Activated T-helper 17 cell treated with anti-CD3 and anti-CD28 coated beads, Interleukin-2, amount 50 U/mL, for 72 hours (primary cell): ENCODE results near the gene LDHA. TPM values are rescaled to one million over a fixed set of nuclear protein-coding genes. Genes with fewer than 3 reads are reported as not detected.
"Not testable (repeated sequence)": the region's sequence is repeated elsewhere in the genome, so short reads cannot be mapped to it uniquely, and the experiment has no call there.

Experiments
- ATAC-seq: fragments of 150-1000 bp; cut with Tn5 transposase; replicated peaks from 2 replicates; pipeline ENCODE4 v1.10.0; 2021; ENCODE audit warnings: mild to moderate bottlenecking, moderate library complexity
- H3K27ac Mint-ChIP-seq: one replicate; pipeline ENCODE4 v1.8.0; 2022; ENCODE audit warnings: mixed read lengths
- H3K27me3 Mint-ChIP-seq: one replicate; pipeline ENCODE4 v1.8.0; 2022; ENCODE audit warnings: mixed read lengths
- H3K36me3 Mint-ChIP-seq: one replicate; pipeline ENCODE4 v1.8.0; 2022; ENCODE audit warnings: low read depth, mild to moderate bottlenecking, mixed read lengths
- H3K4me1 Mint-ChIP-seq: one replicate; pipeline ENCODE4 v1.8.0; 2022; ENCODE audit warnings: mixed read lengths
- H3K4me3 Mint-ChIP-seq: one replicate; pipeline ENCODE4 v1.8.0; 2022; ENCODE audit warnings: mild to moderate bottlenecking, mixed read lengths
- H3K9me3 Mint-ChIP-seq: one replicate; pipeline ENCODE4 v1.8.0; 2022; ENCODE audit warnings: mixed read lengths
- total RNA-seq, 2 donors: library from RNA; stranded (reverse); gene quantifications; one replicate each; pipeline ENCODE4 v1.2.3, GENCODE V29; 2022

Gene LDHA
- total RNA-seq, 2 donors from 2014 or later: 1,801 to 2,195 TPM

GRCh38 chr11:18379201-18379600 lies 15.2 kb upstream of the LDHA start:
- Mint-ChIP-seq H3K27ac (no peak overlapping the region), H3K27me3 (no peaks in the 10 kb centered on the region), H3K4me3 (no peak overlapping the region), H3K4me1 (peaks cover 11% of the 10 kb centered on the region), H3K36me3 (no peaks in the 10 kb centered on the region), H3K9me3 (no peaks in the 10 kb centered on the region)
- ATAC-seq: no peak

- H3K4me1 Mint-ChIP-seq: peaks cover 24% of the 10 kb centered on the region
- no peaks in the 10 kb centered on the region for H3K36me3 Mint-ChIP-seq
- peak overlapping the region; percentile 78 for H3K4me3 Mint-ChIP-seq
- H3K27me3 Mint-ChIP-seq: no peaks in the 10 kb centered on the region
- no peaks in the 10 kb centered on the region for H3K9me3 Mint-ChIP-seq
- peak; percentile 95 for ATAC-seq
- H3K27ac Mint-ChIP-seq: peak overlapping the region; percentile 93
These were observed 10.8 kb upstream of the LDHA start for GRCh38 chr11:18383388-18384156.

- Mint-ChIP-seq H3K27me3 (no peaks in the 10 kb centered on the region), H3K9me3 (no peaks in the 10 kb centered on the region), H3K36me3 (no peaks in the 10 kb centered on the region), H3K27ac (peak overlapping the region; percentile 93), H3K4me1 (peaks cover 24% of the 10 kb centered on the region), H3K4me3 (peak overlapping the region; percentile 78)
- ATAC-seq: peak; percentile 31
These were observed 10.2 kb upstream of the LDHA start for GRCh38 chr11:18384157-18384641.

GRCh38 chr11:18390088-18390487 lies 4.3 kb upstream of the LDHA start:
- Mint-ChIP-seq H3K9me3 (no peaks in the 10 kb centered on the region), H3K27ac (no peak overlapping the region), H3K36me3 (peaks cover 14% of the 10 kb centered on the region), H3K4me1 (peaks cover 27% of the 10 kb centered on the region), H3K4me3 (no peak overlapping the region), H3K27me3 (no peaks in the 10 kb centered on the region)
- no peak for ATAC-seq

GRCh38 chr11:18392434-18393321 lies 1.7 kb upstream of the LDHA start:
- Mint-ChIP-seq H3K4me3 (peak overlapping the region; percentile 96), H3K36me3 (peaks cover 40% of the 10 kb centered on the region), H3K9me3 (no peaks in the 10 kb centered on the region), H3K4me1 (peaks cover 18% of the 10 kb centered on the region), H3K27me3 (no peaks in the 10 kb centered on the region), H3K27ac (peak overlapping the region; percentile 89)
- ATAC-seq: no peak

- peak; percentile 49 for ATAC-seq
- Mint-ChIP-seq H3K9me3 (no peaks in the 10 kb centered on the region), H3K27ac (peak overlapping the region; percentile 99), H3K4me3 (peak overlapping the region; percentile 96), H3K4me1 (peaks cover 22% of the 10 kb centered on the region), H3K36me3 (peaks cover 51% of the 10 kb centered on the region), H3K27me3 (no peaks in the 10 kb centered on the region)
These were observed 635 bp upstream of the LDHA start for GRCh38 chr11:18393581-18394274.

- H3K36me3 Mint-ChIP-seq: peaks cover 65% of the 10 kb centered on the region
- no peaks in the 10 kb centered on the region for H3K9me3 Mint-ChIP-seq
- no peaks in the 10 kb centered on the region for H3K27me3 Mint-ChIP-seq
- peak overlapping the region; percentile 99 for H3K27ac Mint-ChIP-seq
- H3K4me1 Mint-ChIP-seq: peaks cover 30% of the 10 kb centered on the region
- no peak for ATAC-seq
- peak overlapping the region; percentile 96 for H3K4me3 Mint-ChIP-seq
These were observed 768 bp downstream of the LDHA start for GRCh38 chr11:18394928-18395734.

GRCh38 chr11:18395735-18396504 lies 1.6 kb downstream of the LDHA start:
- Mint-ChIP-seq H3K27ac (peak overlapping the region; percentile 99), H3K27me3 (no peaks in the 10 kb centered on the region), H3K4me1 (peaks cover 30% of the 10 kb centered on the region), H3K4me3 (peak overlapping the region; percentile 96), H3K36me3 (peaks cover 73% of the 10 kb centered on the region), H3K9me3 (no peaks in the 10 kb centered on the region)
- ATAC-seq: peak; percentile 48

GRCh38 chr11:18397921-18398320 lies 3.6 kb downstream of the LDHA start:
- H3K4me1 Mint-ChIP-seq: peaks cover 21% of the 10 kb centered on the region
- no peak for ATAC-seq
- H3K27ac Mint-ChIP-seq: peak overlapping the region; percentile 68
- peaks cover 93% of the 10 kb centered on the region for H3K36me3 Mint-ChIP-seq
- no peaks in the 10 kb centered on the region for H3K27me3 Mint-ChIP-seq
- peak overlapping the region; percentile 96 for H3K4me3 Mint-ChIP-seq
- H3K9me3 Mint-ChIP-seq: no peaks in the 10 kb centered on the region

- not testable (repeated sequence) for ATAC-seq, H3K27me3 Mint-ChIP-seq, H3K4me3 Mint-ChIP-seq, H3K9me3 Mint-ChIP-seq, H3K27ac Mint-ChIP-seq
- H3K36me3 Mint-ChIP-seq: peaks cover 100% of the 10 kb centered on the region
- H3K4me1 Mint-ChIP-seq: peaks cover 25% of the 10 kb centered on the region
These were observed 6.7 kb downstream of the LDHA start for GRCh38 chr11:18401077-18401476.

- Mint-ChIP-seq H3K4me3 (no peak overlapping the region), H3K9me3 (no peaks in the 10 kb centered on the region), H3K27ac (no peak overlapping the region)
These were observed 9.7 kb downstream of the LDHA start for GRCh38 chr11:18404062-18404461.

GRCh38 chr11:18407400-18407799 lies 13.0 kb downstream of the LDHA start:
- ATAC-seq: peak; percentile 14
- not testable (repeated sequence) for H3K4me3 Mint-ChIP-seq, H3K27me3 Mint-ChIP-seq, H3K9me3 Mint-ChIP-seq
- Mint-ChIP-seq H3K27ac (peak overlapping the region; percentile 39), H3K36me3 (peaks cover 63% of the 10 kb centered on the region), H3K4me1 (peaks cover 13% of the 10 kb centered on the region)

More at GRCh38 chr11:18404062-18404461, 9.7 kb downstream of the LDHA start:
- Mint-ChIP-seq H3K27me3 (no peaks in the 10 kb centered on the region), H3K4me1 (peaks cover 15% of the 10 kb centered on the region), H3K36me3 (peaks cover 97% of the 10 kb centered on the region)
- no peak for ATAC-seq
